H1 (cell line): ENCODE data around the gene STX4. TPM values are rescaled to one million over a fixed set of nuclear protein-coding genes. Genes with fewer than 3 reads are reported as not detected.

Experiments used
- CTCF ChIA-PET: fragments of 300-600 bp; sonication (Branson Sonifier 250); formaldehyde crosslinking; loops from one replicate; lab custom pipeline; 2021; ENCODE audit not compliant: partially characterized antibody; lab: Charles Lee
- POLR2A ChIA-PET: fragments of 300-600 bp; sonication (Branson Sonifier 250); formaldehyde crosslinking; loops from one replicate; lab custom pipeline; 2021; ENCODE audit warnings: inconsistent platforms; ENCODE audit not compliant: partially characterized antibody; lab: Charles Lee
- DNase-seq, 2 experiments: peaks; one replicate each; pipeline versions ENCODE4 v3.0.0 to v3.0.0-alpha.2; 2010 to 2022; ENCODE audit warnings: low spot score in 2 of 2, low read depth in 1 of 2, mixed read lengths in 1 of 2
- FAIRE-seq: peaks from 2 replicates; lab custom pipeline; 2011; peaks lifted over from hg19 to GRCh38; lab: Jason Lieb, UNC
- H2AFZ ChIP-seq: 2 replicates; pipeline ENCODE4 v1.8.1; 2012; ENCODE audit warnings: low read length, inconsistent platforms
- H2AK5ac ChIP-seq: 2 replicates; pipeline ENCODE4 v1.6.1; 2013; ENCODE audit warnings: low read depth, low read length
- H2BK120ac ChIP-seq: replicated peaks from 2 replicates; pipeline ENCODE3; 2013; ENCODE audit warnings: low read depth, low read length, inconsistent platforms
- H2BK12ac ChIP-seq: 2 replicates; pipeline ENCODE4 v1.6.1; 2013; ENCODE audit warnings: low read depth, low read length
- H2BK15ac ChIP-seq: 2 replicates; pipeline ENCODE4 v1.6.1; 2013; ENCODE audit warnings: low read length
- H2BK20ac ChIP-seq: 2 replicates; pipeline ENCODE4 v1.6.1; 2013; ENCODE audit warnings: low read length
- H2BK5ac ChIP-seq: 2 replicates; pipeline ENCODE4 v1.6.1; 2013; ENCODE audit warnings: low read depth, low read length
- H3K14ac ChIP-seq: 2 replicates; pipeline ENCODE4 v1.6.1; 2013; ENCODE audit warnings: inconsistent platforms; ENCODE audit not compliant: insufficient read length
- H3K18ac ChIP-seq: 2 replicates; pipeline ENCODE4 v1.6.1; 2013; ENCODE audit warnings: low read length; ENCODE audit errors: extremely low read depth
- H3K23ac ChIP-seq: 2 replicates; pipeline ENCODE4 v1.6.1; 2013; ENCODE audit warnings: inconsistent platforms; ENCODE audit not compliant: insufficient read length
- H3K23me2 ChIP-seq: 2 replicates; pipeline ENCODE4 v1.6.1; 2013; ENCODE audit warnings: low read depth, low read length
- H3K27ac ChIP-seq: 2 replicates; pipeline ENCODE4 v1.6.1; 2011; ENCODE audit warnings: low read depth, low read length, inconsistent platforms
- H3K27me3 ChIP-seq, 4 experiments: replicated peaks in 1 of 4; 1 replicate in 1 of 4; 2 replicates in 3 of 4; pipeline versions ENCODE4 v1.6.1 to v1.8.1; 2011 to 2013; ENCODE audit warnings: low read length in 3 of 4, mild to moderate bottlenecking in 3 of 4, inconsistent platforms in 2 of 4, mixed read lengths in 2 of 4, moderate library complexity in 1 of 4; ENCODE audit not compliant: control insufficient read depth in 3 of 4, insufficient read depth in 3 of 4; ENCODE audit errors: extremely low read depth in 1 of 4
- H3K36me3 ChIP-seq, 4 experiments: 2 replicates each; pipeline versions ENCODE4 v1.6.1 to v1.8.1; 2011 to 2013; ENCODE audit warnings: mild to moderate bottlenecking in 4 of 4, low read length in 3 of 4, moderate library complexity in 2 of 4, control low read depth in 1 of 4, inconsistent platforms in 1 of 4; ENCODE audit not compliant: insufficient read depth in 4 of 4, control insufficient read depth in 2 of 4
- H3K4ac ChIP-seq: replicated peaks from 2 replicates; pipeline ENCODE3; 2013; ENCODE audit warnings: low read length, low read depth, mixed read lengths, inconsistent platforms; ENCODE audit not compliant: insufficient read length
- H3K4me1 ChIP-seq, 4 experiments: replicated peaks in 1 of 4; 1 replicate in 1 of 4; 2 replicates in 3 of 4; pipeline versions ENCODE4 v1.6.1 to v1.8.1; 2011 to 2013; ENCODE audit warnings: low read length in 3 of 4, inconsistent platforms in 2 of 4, mixed read lengths in 1 of 4; ENCODE audit not compliant: insufficient read depth in 4 of 4, control insufficient read depth in 3 of 4
- H3K4me2 ChIP-seq, 2 experiments: 2 replicates each; pipeline versions ENCODE4 v1.6.1 to v1.8.1; 2011 to 2013; ENCODE audit warnings: low read depth in 2 of 2, low read length in 2 of 2, control low read depth in 1 of 2, inconsistent platforms in 1 of 2, mild to moderate bottlenecking in 1 of 2; ENCODE audit not compliant: insufficient read depth in 1 of 2
- H3K4me3 ChIP-seq, 4 experiments: fragments of 200-600, 300-600 bp in 1 of 4; sonication (generic), shearing (Covaris generic), sonication (Bioruptor Twin) in 1 of 4; 2 replicates each; pipeline versions ENCODE4 v1.5.1 to v1.8.1; 2011 to 2016; ENCODE audit warnings: low read length in 4 of 4, low read depth in 3 of 4, control low read depth in 2 of 4, inconsistent platforms in 2 of 4, mild to moderate bottlenecking in 2 of 4, mixed read lengths in 1 of 4, moderate library complexity in 1 of 4; ENCODE audit not compliant: insufficient read depth in 2 of 4; ENCODE audit errors: extremely low read depth in 1 of 4
- H3K56ac ChIP-seq: replicated peaks from 2 replicates; pipeline ENCODE3; 2013; ENCODE audit warnings: low read depth, mild to moderate bottlenecking, mixed read lengths, low read length, inconsistent platforms; ENCODE audit not compliant: insufficient read length
- H3K79me1 ChIP-seq: 2 replicates; pipeline ENCODE4 v1.6.1; 2013; ENCODE audit warnings: low read depth, low read length, control low read depth
- H3K79me2 ChIP-seq, 2 experiments: 2 replicates each; pipeline versions ENCODE4 v1.6.1 to v1.8.1; 2012 to 2013; ENCODE audit warnings: low read length in 2 of 2, mild to moderate bottlenecking in 2 of 2, inconsistent platforms in 1 of 2; ENCODE audit not compliant: insufficient read depth in 2 of 2, control insufficient read depth in 1 of 2
- H3K9ac ChIP-seq, 4 experiments: replicated peaks in 1 of 4; 1 replicate in 1 of 4; 2 replicates in 3 of 4; pipeline versions ENCODE4 v1.6.1 to v1.8.1; 2011 to 2013; ENCODE audit warnings: low read depth in 3 of 4, low read length in 3 of 4, control low read depth in 2 of 4, mild to moderate bottlenecking in 2 of 4, moderate library complexity in 2 of 4, inconsistent platforms in 1 of 4; ENCODE audit errors: extremely low read depth in 1 of 4
- H3K9me3 ChIP-seq, 2 experiments: 2 replicates each; pipeline versions ENCODE4 v1.6.1 to v1.8.1; 2012 to 2013; ENCODE audit warnings: mild to moderate bottlenecking in 2 of 2, moderate library complexity in 2 of 2, control low read depth in 1 of 2, inconsistent platforms in 1 of 2, low read depth in 1 of 2, low read length in 1 of 2, mixed read lengths in 1 of 2; ENCODE audit not compliant: insufficient read depth in 2 of 2
- H4K20me1 ChIP-seq, 2 experiments: replicated peaks in 1 of 2; 2 replicates each; pipeline versions ENCODE3 to v1.8.1; 2011 to 2013; ENCODE audit warnings: inconsistent platforms in 2 of 2, low read length in 2 of 2, mild to moderate bottlenecking in 1 of 2; ENCODE audit not compliant: insufficient read depth in 2 of 2, control insufficient read depth in 1 of 2
- H4K5ac ChIP-seq: 2 replicates; pipeline ENCODE4 v1.6.1; 2013; ENCODE audit warnings: low read length, low read depth, mixed read lengths, inconsistent platforms; ENCODE audit not compliant: insufficient read length
- H4K8ac ChIP-seq: 2 replicates; pipeline ENCODE4 v1.8.0; 2013; ENCODE audit warnings: mild to moderate bottlenecking, moderate library complexity, low read length, inconsistent platforms; ENCODE audit not compliant: insufficient read depth; ENCODE audit errors: extremely low read depth
- H4K91ac ChIP-seq: replicated peaks from 2 replicates; pipeline ENCODE3; 2013; ENCODE audit warnings: low read length, mixed read lengths, inconsistent platforms; ENCODE audit not compliant: insufficient read length
- CTBP2 ChIP-seq: IDR thresholded peaks from 2 replicates; pipeline ENCODE4 v1.7.0; 2011; ENCODE audit warnings: borderline replicate concordance, mild to moderate bottlenecking, moderate library complexity, mixed read lengths, low read length; ENCODE audit not compliant: insufficient read depth, insufficient read length
- GTF2F1 ChIP-seq: IDR thresholded peaks from 2 replicates; pipeline ENCODE4 v1.6.1; 2012; ENCODE audit warnings: low read depth, low read length, improper control_type of control experiment, borderline replicate concordance
- KDM1A ChIP-seq: fragments of 200-600, 300-600 bp; sonication (generic); IDR thresholded peaks from 2 replicates; pipeline ENCODE4 v1.7.1; 2016; ENCODE audit warnings: mild to moderate bottlenecking, low read length, borderline replicate concordance
- NANOG ChIP-seq: IDR thresholded peaks from 2 replicates; pipeline ENCODE4 v1.6.1; 2011; ENCODE audit warnings: low read length, low read depth, mild to moderate bottlenecking, inconsistent platforms; ENCODE audit not compliant: insufficient read depth, poor library complexity, severe bottlenecking
- NRF1 ChIP-seq: IDR thresholded peaks from 2 replicates; pipeline ENCODE4 v1.6.1; 2011; ENCODE audit warnings: mild to moderate bottlenecking, low read depth, low read length, improper control_type of control experiment
- POLR2A ChIP-seq, 2 experiments: IDR thresholded peaks; 1 replicate in 1 of 2; 2 replicates in 1 of 2; pipeline ENCODE4 v1.6.1; 2011; ENCODE audit warnings: low read depth in 2 of 2, low read length in 2 of 2, mild to moderate bottlenecking in 2 of 2; ENCODE audit errors: control extremely low read depth in 1 of 2
- SAP30 ChIP-seq: fragments of 300-600 bp; sonication (generic); IDR thresholded peaks from 2 replicates; pipeline ENCODE4 v1.7.1; 2012; ENCODE audit warnings: low read length, moderate library complexity, mild to moderate bottlenecking, inconsistent platforms; ENCODE audit not compliant: insufficient read depth, insufficient replicate concordance
- TAF7 ChIP-seq: optimal IDR thresholded peaks from 2 replicates; pipeline ENCODE3; 2011; ENCODE audit warnings: low read depth, mild to moderate bottlenecking, inconsistent platforms, low read length, moderate library complexity, borderline replicate concordance
- TBP ChIP-seq: IDR thresholded peaks from 2 replicates; pipeline ENCODE4 v1.6.1; 2011; ENCODE audit warnings: low read depth, low read length, improper control_type of control experiment
- TCF12 ChIP-seq: IDR thresholded peaks from 2 replicates; pipeline ENCODE4 v1.6.1; 2011; ENCODE audit warnings: low read depth, mild to moderate bottlenecking, low read length
- YY1 ChIP-seq: IDR thresholded peaks from 2 replicates; pipeline ENCODE4 v1.6.1; 2011; ENCODE audit warnings: low read depth, mild to moderate bottlenecking, low read length
- WGBS, 2 experiments: shearing (Covaris generic) in 1 of 2; methylation state at CpG; one replicate each; pipeline versions ENCODE4 v1.1.6 to v1.1.7; 2013 to 2015; ENCODE audit warnings: low lambda C conversion rate in 2 of 2, mixed read lengths in 2 of 2, inconsistent platforms in 1 of 2, low coverage in 1 of 2, missing lambda C conversion rate in 1 of 2; ENCODE audit not compliant: insufficient replicate concordance in 2 of 2, insufficient coverage in 1 of 2, insufficient read length in 1 of 2; ENCODE audit errors: extremely low coverage in 1 of 2, missing lambda C conversion rate in 1 of 2; 5-methylcytosine and 5-hydroxymethylcytosine counted together
- polyA plus RNA-seq, 7 experiments: library from polyadenylated mRNA; depleted of rRNA in 3 of 7; stranded (reverse) in 5 of 7; unstranded in 2 of 7; fragments of >200 nt in 5 of 7; fragments of 200-250 nt in 2 of 7; gene quantifications; 1 replicate in 5 of 7; 2 replicates in 1 of 7; 4 replicates in 1 of 7; pipeline versions ENCODE4 v1.2.1 to v1.2.3, GENCODE V29; 2011 to 2013; ENCODE audit warnings: missing spikeins in 2 of 7, mixed read lengths in 2 of 7
- total RNA-seq: library from RNA; stranded (reverse); fragmentation: NEBNext Ultra II Directional; extraction: Animal tissue kit (Norgen Biotek cat#: 25700); gene quantifications from 2 replicates; pipeline ENCODE4 v1.2.1, GENCODE V29; 2021
- TF ChIP-seq, protein P1 (sequence below): IDR thresholded peaks from 2 replicates; pipeline ENCODE4 v1.6.1; 2012; ENCODE audit warnings: low read length, inconsistent platforms

Gene STX4
- total and polyA plus RNA-seq, 2 of the 8 experiments (the other 6 are each of a cell fraction or from before 2014, with no cell fraction given) = 25.8 to 32.3 TPM

GRCh38 chr16:31087481-31087880 lies 54.1 kb downstream of the STX4 start:
- peaks cover 0 to 18% (median 6%) of the 10 kb centered on the region in 4 experiments; a peak in 5 of 8 replicates for H3K36me3 ChIP-seq
- no peak overlapping the region for H3K23ac ChIP-seq
- ChIA-PET POLR2A (interaction anchor here (1.1 to 1.9 kb wide), 4 partner anchors 10 to 97 kb away, joined by 3 to 6 read pairs (median 4); no protein-coding TSS in a partner anchor), CTCF (interaction anchor here (1.2 to 3.0 kb wide), 2 partner anchors 8 to 73 kb away, joined by 3 to 14 read pairs; no protein-coding TSS in a partner anchor)
- FAIRE-seq (no peak), DNase-seq (no peak)
- no peak overlapping the region for H2BK20ac ChIP-seq
- H2BK15ac ChIP-seq = no peak overlapping the region
- H3K27ac ChIP-seq = no peak overlapping the region
- peaks cover 8 to 22% of the 10 kb centered on the region in 2 experiments for H4K20me1 ChIP-seq
- no peaks in the 10 kb centered on the region for H3K9me3 ChIP-seq
- no peak overlapping the region for H4K5ac ChIP-seq
- no peak overlapping the region for H4K8ac ChIP-seq
- H2AFZ ChIP-seq = no peak overlapping the region
- no peak overlapping the region for H3K9ac ChIP-seq
- H3K79me2 ChIP-seq = peaks cover 0 to 2% of the 10 kb centered on the region in 2 experiments; a peak in 1 of 4 replicates
- no peak overlapping the region for H2BK5ac ChIP-seq
- H2AK5ac ChIP-seq = no peak overlapping the region
- no peak overlapping the region for H3K4me3 ChIP-seq
- H4K91ac ChIP-seq = no peak overlapping the region
- no peak overlapping the region for H3K56ac ChIP-seq
- no peaks in the 10 kb centered on the region for H3K27me3 ChIP-seq
- H3K4ac ChIP-seq = no peak overlapping the region
- H3K4me2 ChIP-seq = no peak overlapping the region
- H3K4me1 ChIP-seq = no peaks in the 10 kb centered on the region
- no peak overlapping the region for H3K14ac ChIP-seq
- WGBS, 2 experiments = 88% methylated on average over 8 of the region's 8 CpGs; no CpG with 5 or more reads in 1 of the 2 experiments
- H2BK120ac ChIP-seq = no peak overlapping the region
- no peak overlapping the region for H3K18ac ChIP-seq
- H3K23me2 ChIP-seq = no peaks in the 10 kb centered on the region
- H2BK12ac ChIP-seq = no peak overlapping the region
- peaks cover 9% of the 10 kb centered on the region for H3K79me1 ChIP-seq
- TF ChIP-seq KDM1A (no peak), NRF1 (no peak), TCF12 (no peak), POLR2A (IDR thresholded peaks at IDR 0.05; ENCODE audit: control extremely low read depth in 1 of 2, low read depth in 2 of 2, low read length in 2 of 2) (no peak), GTF2F1 (no peak), SAP30 (no peak), TAF7 (no peak), CTBP2 (no peak), NANOG (no peak), YY1 (no peak), TBP (no peak)
- TF ChIP-seq, protein P1, sequence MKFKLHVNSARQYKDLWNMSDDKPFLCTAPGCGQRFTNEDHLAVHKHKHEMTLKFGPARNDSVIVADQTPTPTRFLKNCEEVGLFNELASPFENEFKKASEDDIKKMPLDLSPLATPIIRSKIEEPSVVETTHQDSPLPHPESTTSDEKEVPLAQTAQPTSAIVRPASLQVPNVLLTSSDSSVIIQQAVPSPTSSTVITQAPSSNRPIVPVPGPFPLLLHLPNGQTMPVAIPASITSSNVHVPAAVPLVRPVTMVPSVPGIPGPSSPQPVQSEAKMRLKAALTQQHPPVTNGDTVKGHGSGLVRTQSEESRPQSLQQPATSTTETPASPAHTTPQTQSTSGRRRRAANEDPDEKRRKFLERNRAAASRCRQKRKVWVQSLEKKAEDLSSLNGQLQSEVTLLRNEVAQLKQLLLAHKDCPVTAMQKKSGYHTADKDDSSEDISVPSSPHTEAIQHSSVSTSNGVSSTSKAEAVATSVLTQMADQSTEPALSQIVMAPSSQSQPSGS = no peak
